GM19328 (cell line): ENCODE data around the gene MGMT.
"Not testable (repeated sequence)": the region's sequence is repeated elsewhere in the genome, so short reads cannot be mapped to it uniquely, and the experiment has no call there.

Experiments
- ATAC-seq: cut with Tn5 transposase; IDR thresholded peaks from one replicate; pipeline ENCODE4 v1.9.1; 2021; ENCODE audit warnings: mild to moderate bottlenecking, moderate library complexity; ENCODE audit not compliant: unreplicated experiment

The MGMT gene

GRCh38 chr10:129466703-129467358 lies at the start of gene MGMT:
Gene MGMT, plus strand, starts transcription at chr10:129467241.
- ATAC-seq, result peak; percentile 94

- no peak for ATAC-seq
Measured at GRCh38 chr10:129417870-129418269, 49.2 kb upstream of the MGMT start.

GRCh38 chr10:129418496-129419225 lies 48.4 kb upstream of the MGMT start:
- no peak for ATAC-seq

- ATAC-seq, result no peak
Measured at GRCh38 chr10:129419397-129419796, 47.6 kb upstream of the MGMT start.

- no peak for ATAC-seq
Measured at GRCh38 chr10:129421399-129422010, 45.5 kb upstream of the MGMT start.

- no peak for ATAC-seq
Measured at GRCh38 chr10:129424978-129425377, 42.1 kb upstream of the MGMT start.

GRCh38 chr10:129426606-129427005 lies 40.4 kb upstream of the MGMT start:
- ATAC-seq, result no peak

- ATAC-seq, result no peak
Measured at GRCh38 chr10:129433266-129433665, 33.8 kb upstream of the MGMT start.

GRCh38 chr10:129435724-129436123 lies 31.3 kb upstream of the MGMT start:
- not testable (repeated sequence) for ATAC-seq

- ATAC-seq, result no peak
Measured at GRCh38 chr10:129438024-129438423, 29.0 kb upstream of the MGMT start.

GRCh38 chr10:129440247-129440646 lies 26.8 kb upstream of the MGMT start:
- ATAC-seq, result no peak

GRCh38 chr10:129440722-129441316 lies 26.2 kb upstream of the MGMT start:
- no peak for ATAC-seq

GRCh38 chr10:129441372-129442009 lies 25.6 kb upstream of the MGMT start:
- no peak for ATAC-seq

- no peak for ATAC-seq
Measured at GRCh38 chr10:129442866-129443265, 24.2 kb upstream of the MGMT start.

GRCh38 chr10:129444359-129444758 lies 22.7 kb upstream of the MGMT start:
- ATAC-seq, result no peak

GRCh38 chr10:129445436-129446182 lies 21.4 kb upstream of the MGMT start:
- no peak for ATAC-seq

GRCh38 chr10:129446183-129446581 lies 20.9 kb upstream of the MGMT start:
- ATAC-seq, result no peak

GRCh38 chr10:129447486-129447885 lies 19.6 kb upstream of the MGMT start:
- no peak for ATAC-seq

- ATAC-seq, result no peak
Measured at GRCh38 chr10:129448086-129448485, 19.0 kb upstream of the MGMT start.

GRCh38 chr10:129448539-129448938 lies 18.5 kb upstream of the MGMT start:
- ATAC-seq, result no peak

- ATAC-seq, result no peak
Measured at GRCh38 chr10:129449893-129450292, 17.1 kb upstream of the MGMT start.
